Kidney capillary endothelial cell (primary cell): ENCODE data around the gene UNC5B.
"Not testable (repeated sequence)": the region's sequence is repeated elsewhere in the genome, so short reads cannot be mapped to it uniquely, and the experiment has no call there.

Source experiments
- DNase-seq: peaks from one replicate; pipeline ENCODE4 v3.0.0-alpha.2; 2018; ENCODE audit warnings: low spot score

The UNC5B gene

DNA sequence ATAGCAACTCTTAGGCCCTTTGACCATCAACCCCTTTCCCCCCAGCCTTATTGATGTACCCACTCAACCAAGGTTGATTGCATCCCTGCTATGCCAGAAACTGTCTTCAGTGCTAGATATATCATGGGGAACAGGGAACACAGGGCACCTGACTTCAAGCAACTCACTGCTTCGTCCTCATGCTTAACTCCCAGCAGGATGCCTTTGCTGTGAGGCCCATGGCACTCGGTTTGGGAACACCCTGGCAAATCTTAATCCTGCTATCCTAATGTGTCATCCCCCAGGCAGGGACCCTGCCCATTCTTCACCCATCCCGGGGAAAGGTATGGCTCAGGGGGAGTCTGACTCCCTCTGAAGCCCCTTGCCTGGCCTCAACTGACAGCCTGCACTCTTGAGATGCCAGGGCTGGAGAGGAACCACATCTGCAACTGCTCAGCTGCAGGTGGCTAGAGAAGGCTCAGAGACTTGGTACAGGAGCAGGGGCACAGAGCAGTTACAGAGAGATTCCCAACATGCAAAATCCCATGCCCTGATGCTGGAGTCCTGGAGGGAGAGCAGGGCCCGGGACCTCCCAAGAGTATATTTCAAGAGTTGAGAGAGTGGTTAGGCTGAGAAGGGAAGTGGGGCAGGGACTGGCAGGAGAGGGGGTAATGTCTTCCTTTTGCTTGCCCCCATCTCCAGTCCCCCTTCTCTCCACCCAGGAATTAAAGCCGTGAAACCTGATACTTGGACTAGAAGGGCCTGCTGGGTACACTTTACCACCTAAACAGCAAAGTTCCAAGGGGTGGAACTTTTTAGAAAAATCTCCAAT, 2.4 kb upstream of the UNC5B start:
- no peak for DNase-seq

DNA sequence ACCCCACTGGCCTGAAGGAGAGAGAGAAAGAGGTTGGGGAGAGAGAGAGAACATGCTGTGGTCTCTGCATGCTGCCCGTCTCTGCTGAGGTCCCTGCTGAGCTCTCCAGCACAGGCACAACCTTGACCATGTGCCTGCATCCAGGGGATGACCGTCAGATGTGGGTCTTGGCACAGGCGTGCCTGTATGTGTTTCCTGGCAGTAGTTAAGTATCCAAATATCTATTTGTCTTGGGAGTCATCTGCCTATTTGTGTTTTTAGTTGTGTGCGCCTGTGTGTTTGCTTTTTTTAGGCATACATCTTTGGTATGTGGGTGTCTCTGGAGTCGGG, 1.9 kb upstream of the UNC5B start:
- DNase-seq, result no peak

DNA sequence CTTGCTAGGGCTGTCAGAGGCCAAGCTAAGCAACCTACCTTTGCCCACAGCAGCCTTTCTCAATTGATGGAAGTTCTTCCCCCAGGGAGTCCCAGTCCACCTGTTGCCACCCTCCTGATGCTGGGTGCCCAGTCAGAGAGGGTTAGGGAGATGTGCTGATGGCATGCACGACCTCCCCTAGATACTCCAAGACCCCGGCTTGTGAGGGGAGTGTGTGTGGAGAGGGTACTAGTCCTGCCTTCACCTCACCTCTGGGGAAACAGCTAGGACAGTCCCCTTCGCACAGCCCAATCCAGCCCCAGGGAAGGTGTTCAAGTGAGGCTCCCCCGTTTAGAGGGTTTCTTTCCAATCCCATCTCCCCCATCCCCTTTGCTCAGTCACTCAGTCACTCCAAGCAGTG, 1.3 kb upstream of the UNC5B start:
- no peak for DNase-seq

DNA sequence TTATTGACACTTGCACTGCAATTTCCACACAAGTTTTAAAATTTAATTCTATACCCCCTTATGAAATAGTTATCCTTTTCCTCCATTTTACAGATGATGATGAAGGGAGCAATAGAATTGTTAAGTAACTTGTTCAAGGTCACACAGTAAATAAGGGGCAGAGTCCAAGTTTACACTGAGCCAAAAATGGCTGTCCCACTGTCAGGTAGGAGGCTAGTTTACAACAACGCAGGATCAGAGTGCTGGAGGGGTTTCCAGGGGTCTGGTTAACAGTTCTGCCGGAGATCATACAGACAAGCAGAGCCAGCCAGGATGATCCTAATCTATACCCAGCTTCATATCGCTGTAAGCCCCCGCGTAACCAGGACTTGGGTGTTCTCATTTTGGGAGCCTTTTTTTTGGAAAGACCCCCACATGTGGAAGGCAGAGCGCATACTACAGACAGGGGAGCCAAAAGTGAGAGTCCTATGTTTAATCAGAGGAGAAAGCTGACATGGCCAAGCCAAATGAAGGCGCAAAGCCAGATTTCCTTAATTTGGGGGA, 524 bp upstream of the UNC5B start:
- DNase-seq, result no peak

DNA sequence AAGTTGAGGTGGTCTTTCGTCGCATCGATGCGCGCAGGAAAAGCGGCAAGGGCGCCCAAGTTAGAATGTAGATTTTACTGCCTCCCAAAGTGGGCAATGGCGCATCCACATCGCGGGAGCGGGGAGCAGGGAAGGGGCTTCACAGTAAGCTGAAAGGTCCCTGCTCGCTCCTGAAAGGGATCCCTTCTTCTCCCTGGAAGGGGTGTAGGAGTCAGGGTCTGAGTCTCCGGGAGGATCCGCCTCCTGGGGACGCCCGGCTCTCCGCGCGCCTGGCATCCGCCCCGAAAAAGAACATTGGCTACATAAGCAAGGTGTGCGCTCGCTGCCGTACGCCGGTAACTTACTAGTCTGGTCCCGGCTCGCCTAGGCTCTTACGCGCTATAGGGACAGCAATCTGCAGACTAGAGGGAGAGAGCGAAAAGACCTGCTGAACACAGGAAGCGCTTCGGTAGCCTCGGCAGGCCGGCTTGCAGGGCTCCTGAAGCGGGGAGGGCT, 804 bp downstream of the UNC5B start:
- DNase-seq, result no peak

DNA sequence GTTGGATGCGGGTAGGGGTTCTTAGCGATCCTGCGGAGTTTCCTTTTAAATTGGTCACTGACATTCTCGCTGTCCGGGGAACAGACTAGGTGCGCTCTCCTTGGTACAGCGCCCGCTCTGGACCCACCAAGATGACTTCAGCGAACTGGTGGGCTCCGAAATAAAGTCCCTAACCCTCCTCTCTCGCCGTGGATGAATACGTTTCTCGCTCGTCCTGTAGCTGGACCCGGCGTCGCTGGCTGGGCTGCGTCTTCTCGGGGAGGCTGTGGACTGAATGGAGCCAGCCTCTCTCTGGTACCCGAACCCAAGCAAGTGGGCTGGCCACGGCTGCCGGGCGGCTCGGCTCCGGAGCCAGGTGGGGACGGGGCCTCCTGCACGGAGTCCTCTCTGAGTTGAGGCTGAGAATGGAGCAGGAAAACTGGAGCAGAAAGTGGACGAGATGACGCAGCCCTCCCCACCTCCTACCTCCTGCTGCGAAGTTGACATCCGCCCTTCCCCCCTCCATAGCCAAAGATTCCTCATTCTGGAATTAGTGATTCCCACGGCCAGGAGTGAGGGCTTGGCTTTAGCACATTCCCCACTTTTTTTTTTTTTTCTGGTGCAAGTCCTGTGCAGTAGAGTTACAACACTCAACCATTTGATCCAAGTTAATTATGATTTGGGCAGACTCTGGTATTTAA, 1.5 kb downstream of the UNC5B start:
- peak; percentile 55 for DNase-seq

DNA sequence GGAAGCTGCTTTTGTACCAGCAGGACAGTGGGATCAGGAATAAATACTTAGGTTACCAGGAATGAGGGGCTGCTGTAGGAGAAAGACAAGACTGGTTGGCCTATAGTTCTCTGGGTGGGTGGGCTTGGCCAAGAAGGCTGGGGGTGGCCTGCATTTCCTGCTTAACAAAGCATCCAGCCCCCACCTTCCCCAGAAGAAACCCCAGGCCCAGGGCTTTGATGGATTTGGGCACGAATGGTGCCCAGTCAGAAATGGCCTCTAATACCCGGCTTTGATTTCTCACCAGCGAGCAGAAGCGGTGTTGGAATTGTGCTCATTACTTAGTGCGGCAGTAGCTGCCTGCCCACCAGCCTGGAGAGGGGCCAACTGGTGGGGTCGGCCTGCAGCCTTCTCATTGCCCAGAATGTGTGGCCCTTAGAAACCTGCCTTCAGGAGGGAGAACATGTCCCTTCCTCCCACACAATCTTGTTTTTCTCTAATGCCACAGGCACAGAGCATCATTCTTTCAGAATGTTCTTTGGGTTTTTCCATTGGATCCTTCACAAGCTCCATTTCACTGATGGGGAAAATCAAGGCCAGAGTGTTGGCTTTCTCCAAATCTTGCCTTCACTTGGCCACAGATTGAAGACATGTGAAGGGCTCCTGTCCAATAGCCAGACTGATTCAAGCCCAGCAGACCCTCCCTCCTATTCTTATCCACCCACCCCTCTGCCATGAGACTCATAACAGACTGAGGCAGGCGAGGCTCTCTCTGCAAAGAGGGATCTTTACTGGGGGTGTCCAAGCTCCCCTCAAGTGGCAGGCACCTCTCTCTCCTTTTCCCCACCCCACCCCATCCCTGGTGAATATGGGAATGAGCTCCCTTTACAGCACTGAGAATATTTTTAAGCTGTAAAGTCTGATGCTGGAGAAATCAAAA, 2.5 kb downstream of the UNC5B start:
- DNase-seq, result no peak

DNA sequence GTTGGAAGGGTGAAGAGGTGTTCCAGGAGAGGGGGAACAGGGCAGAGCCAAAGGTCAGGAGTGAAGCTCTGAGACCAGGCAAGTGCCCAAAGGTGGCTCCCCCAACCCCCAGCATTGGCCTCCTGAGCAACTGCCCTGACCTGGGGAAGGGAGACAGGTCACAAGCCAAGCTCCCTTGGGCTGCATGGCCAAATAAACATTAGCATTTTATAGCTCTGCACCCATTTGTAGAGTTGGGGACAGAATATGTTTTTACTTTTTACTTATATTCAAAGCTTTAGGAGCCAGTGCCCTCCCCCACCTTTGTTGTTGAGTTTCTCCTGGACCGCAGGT, 4.0 kb downstream of the UNC5B start:
- DNase-seq, result no peak

DNA sequence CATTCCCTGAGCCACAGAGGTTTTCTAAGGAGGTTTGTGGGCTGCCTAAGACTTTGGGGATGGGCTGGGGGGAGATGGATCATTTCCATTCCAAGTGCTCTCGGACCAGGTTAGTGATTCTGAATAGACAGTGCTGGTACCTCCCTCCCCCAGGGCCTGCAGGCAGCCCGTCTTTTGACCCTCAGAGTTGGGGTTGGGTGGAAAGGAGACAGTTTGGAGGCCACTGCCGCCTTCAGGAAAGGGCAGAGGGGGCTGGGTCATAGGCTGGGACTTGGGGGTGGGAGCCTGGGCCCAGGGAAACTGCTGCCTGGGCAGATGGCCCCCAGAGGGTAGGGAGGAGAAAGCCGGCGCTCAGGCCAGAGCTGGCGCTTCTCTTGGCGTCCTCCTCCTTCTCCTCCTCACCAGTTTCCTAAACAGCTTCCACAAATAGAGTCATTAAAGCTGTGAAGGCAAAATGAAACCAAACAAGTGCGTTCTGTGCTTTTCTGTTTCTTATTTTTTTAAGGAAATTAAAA, 4.4 kb downstream of the UNC5B start:
- DNase-seq, result no peak

DNA sequence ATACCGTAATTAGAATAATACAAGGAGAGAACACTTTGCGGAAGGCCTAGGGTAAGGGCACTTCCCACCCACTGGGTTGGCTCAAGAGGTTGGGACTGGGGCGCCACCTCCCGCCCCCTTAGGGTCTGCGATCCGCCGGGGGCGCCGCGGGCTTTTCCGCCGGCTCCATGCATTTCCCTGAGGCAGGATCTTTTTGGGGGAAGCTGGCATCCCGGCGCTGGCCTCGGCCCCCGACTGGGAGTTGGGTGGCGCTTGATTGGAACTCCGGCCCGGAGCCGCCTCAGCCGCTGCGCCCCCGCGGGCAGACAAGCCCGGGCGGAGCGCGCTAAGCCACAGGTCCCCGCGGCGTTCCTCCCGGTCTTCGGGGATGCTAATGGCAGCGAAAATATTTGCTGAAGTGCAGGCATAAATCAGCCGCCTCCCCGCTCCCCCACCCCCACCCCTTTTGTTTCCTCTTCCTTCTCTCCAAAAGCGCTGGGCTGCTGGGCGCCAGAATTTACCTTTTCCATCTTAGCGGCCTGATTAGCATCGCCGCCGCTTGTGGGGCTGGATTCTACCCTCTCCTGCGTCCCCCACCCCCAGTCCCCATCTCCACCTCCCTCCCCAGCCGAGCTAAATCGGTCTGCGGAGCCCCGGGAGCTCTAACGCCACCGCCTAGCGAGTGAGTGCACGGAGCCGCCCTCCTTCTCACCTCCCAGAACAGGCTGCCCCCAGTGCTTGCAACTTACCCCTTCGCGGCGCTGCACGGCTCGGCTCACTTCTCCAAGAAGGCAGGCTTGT, 5.1 kb downstream of the UNC5B start:
- no peak for DNase-seq

DNA sequence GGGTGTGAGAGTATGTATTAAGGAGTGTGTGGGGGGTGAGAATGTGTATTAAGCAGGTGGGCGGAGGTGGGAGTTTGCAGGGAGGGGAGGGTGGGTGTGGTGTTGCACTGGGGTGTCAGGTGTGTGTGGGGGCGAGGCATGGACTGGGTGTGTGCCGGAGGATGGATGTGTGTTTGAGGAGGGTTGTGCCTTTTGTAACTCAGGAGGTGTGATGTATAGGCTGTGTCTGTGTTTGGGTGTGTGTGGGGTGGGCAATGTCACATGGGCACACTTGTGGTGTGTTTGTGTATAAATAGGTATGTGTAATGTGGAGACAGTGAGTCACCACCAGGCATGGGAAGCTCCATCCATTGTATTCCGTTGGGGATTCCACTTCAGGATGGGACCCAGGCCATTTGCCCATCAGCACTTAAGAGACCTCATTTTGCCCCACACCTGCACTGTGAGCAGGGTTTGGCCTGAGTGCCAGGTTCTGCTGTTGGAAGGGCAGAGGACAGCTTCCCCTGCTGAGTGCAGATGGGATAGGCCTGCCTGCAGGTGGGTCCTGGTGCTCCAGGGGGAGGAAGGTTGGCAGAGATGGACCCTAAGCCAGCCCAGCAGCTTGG, 5.8 kb downstream of the UNC5B start:
- peak; percentile 79 for DNase-seq

DNA sequence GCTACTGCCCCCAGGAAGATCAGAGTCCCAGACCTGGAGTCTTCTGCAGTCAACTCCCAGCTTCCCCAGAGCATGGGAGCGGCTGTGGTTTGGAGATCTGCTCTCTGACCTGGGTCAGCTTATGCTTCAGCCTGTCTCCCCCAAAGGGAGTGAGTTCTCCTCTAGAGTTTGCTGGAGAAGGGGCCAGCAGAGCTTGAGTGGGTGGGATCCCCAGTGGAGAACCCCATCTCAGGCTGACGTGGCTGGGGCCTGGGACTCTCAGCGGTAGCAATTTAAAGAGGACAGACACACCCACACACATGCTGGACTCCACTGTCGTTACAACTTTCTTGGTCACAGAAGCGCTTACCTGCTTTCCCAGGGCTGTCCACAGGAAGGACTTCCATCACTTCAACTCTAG, 6.3 kb downstream of the UNC5B start:
- no peak for DNase-seq

DNA sequence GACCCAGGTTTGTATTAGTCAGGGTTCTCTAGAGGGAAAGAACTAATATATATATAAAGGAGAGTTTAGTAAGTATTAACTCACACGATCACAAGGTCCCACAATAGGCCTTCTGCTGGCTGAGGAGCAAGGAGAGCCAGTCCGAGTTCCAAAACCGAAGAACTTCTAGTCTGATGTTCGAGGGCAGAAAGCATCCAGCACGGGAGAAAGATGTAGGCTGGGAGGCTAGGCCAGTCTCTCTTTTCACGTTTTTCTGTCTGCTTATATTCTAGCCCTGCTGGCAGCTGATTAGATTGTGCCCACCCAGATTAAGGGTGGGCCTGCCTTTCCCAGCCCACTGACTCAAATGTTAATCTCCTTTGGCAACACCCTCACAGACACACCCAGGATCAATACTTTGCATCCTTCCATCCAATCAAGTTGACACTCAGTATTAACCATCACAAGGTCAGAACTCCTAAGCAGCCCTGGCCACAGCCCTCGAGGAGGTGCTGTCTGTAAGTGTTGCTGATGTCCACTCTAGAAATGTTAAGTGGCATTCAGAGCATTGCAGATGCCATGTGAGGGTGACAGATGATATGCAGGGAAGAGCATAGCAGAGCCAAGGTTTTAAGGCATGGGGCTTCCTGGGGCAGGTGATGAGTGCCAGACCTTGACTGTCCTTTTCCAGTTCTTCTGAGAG, 7.0 kb downstream of the UNC5B start:
- DNase-seq, result not testable (repeated sequence)

DNA sequence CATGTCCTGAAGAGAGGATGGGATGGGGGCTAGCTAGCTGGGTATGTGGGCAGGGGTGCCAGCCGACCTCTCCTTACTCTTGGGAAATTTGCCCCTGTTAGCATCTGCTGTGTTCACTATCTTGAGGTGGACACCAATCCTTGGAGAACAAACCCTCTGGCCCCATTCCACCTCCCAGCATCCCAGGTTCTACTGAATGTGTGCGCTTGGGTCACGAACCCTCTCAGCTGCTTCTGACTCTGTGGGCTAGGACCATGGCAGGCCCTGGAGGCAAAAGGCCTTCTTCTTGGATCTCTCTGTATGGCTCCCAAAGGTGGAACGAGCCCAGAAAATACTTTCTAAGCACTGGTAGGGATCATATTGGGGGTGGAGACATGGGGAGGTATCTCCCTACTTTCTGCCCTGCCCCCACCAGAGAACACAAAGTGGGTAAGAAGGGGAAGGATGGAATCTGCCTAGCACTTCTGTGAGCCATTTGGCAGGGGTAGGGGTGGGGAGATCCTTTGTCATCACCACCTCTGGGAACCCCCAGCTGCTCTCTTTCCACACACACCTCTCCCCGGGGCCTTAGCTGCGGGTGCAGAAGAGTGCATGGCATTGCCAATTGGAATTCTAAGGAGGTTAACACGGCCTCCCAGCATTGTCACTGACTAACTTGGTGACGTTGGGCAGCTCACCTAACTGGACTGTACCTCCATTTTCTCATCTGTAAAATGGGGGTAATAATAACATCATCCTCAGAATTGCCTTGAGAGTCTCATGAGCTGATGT, 7.7 kb downstream of the UNC5B start:
- no peak for DNase-seq

DNA sequence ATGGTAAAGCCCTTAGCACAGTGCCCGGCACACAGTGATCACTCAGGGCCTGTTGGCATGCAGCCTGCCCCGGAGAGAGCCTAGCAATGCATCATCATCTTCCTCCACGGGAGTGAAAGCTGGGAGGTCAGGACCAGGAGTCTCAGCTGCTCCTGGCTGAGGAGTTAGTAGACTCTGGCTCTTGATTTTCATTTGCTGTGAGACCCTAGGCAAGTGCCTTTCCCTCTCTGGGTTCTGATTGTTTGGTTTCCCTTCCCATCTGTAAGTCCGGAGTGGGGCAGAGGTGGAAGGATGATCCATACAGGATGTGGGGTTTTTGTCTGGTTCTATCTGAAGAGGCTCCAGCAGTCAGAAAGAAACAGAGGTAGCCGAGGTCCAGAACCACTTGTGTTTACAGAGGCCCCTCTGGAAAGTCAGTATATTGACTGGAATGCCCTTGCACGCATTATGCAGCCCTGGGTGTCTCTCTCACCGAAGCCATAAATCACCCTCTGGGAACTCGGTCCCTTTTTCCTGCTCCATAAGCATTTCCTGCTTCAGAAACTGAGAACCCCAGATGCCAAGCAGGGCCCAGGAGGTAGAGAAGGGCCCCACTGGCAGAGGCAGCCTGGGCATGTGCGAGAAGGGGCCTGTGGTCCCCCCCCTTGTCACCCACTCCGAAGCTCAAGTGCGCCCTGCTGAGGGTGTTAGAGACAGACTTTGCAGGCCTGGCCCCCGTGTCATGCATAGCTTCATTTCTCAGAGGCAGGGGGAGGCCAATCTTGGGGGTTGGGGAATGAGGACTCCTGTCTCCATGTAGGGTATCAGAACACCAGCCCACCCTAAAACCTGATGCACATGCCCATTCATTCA, 8.5 kb downstream of the UNC5B start:
- DNase-seq, result no peak

DNA sequence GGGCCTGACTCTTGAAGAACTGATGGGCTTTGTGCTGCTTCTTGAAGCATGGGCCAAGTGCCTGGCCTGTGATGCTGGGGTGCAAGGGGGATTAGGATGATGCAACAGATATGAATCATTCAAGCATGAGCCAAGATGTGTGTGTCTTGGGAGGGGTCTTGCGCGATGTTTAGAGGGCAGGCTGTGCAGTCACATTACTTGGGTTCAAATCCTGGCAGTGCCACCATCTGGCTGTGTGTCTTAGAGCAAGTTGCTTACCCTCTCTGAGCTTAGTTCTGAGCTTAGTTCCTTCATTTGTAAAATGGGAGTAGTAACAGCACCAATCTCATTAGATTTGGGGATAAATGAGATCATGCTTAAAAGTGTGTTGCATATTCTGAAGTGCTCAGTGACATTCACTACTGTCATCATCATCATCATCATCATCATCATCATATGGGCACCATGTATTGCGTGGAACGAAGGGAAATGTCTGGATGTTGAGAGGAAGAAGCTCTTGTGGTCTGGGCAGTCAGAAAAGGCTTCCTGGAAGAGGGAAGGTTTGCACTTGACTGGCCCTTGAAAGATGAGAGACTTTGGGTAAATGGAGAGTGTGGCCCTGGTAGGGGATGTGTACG, 9.3 kb downstream of the UNC5B start:
- DNase-seq, result no peak

DNA sequence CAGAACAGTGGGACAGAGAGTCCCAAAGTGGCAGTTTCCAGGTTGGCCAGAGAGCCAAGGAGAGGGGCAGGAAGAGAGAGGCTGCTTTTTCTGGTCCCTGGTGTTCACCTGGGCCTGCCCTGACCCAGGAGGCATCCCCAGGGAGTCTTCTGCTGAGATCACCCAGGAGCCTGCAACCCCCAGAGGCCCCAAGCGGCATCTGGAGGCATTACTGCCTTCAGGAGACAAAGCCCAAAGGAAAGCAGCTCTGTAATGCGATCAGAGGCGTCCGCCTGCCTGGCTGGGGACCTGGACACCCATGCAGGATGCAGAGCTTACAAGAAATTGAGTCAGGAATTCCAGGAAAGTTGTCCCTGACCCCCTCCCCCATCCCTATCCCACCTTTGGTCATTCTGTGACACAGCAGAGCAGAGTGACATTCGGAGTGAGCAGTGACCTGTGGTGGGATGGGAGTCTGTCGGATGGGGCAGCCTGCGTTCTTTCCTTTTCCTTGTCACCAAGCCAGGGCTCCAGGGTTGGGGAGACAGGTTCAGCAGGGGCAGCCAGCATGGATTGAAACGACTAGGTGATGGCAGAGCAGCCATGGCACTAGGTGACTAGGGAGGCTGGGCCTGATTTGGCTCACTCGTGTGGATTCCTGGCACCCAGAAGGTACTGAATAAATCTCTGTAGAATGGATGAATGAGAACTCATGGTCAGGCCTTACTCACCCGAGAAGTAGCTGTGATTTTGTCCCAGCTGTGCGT, 10.4 kb downstream of the UNC5B start:
- DNase-seq, result no peak
